Brain pericyte (primary cell): Measurements from ENCODE around the gene SERPINA5.
"Not testable (repeated sequence)": the region's sequence is repeated elsewhere in the genome, so short reads cannot be mapped to it uniquely, and the experiment has no call there.

ENCODE experiments used
- DNase-seq: peaks from one replicate; pipeline ENCODE4 v3.0.0-alpha.2; 2012; ENCODE audit warnings: low read depth, low spot score

Gene SERPINA5

DNA sequence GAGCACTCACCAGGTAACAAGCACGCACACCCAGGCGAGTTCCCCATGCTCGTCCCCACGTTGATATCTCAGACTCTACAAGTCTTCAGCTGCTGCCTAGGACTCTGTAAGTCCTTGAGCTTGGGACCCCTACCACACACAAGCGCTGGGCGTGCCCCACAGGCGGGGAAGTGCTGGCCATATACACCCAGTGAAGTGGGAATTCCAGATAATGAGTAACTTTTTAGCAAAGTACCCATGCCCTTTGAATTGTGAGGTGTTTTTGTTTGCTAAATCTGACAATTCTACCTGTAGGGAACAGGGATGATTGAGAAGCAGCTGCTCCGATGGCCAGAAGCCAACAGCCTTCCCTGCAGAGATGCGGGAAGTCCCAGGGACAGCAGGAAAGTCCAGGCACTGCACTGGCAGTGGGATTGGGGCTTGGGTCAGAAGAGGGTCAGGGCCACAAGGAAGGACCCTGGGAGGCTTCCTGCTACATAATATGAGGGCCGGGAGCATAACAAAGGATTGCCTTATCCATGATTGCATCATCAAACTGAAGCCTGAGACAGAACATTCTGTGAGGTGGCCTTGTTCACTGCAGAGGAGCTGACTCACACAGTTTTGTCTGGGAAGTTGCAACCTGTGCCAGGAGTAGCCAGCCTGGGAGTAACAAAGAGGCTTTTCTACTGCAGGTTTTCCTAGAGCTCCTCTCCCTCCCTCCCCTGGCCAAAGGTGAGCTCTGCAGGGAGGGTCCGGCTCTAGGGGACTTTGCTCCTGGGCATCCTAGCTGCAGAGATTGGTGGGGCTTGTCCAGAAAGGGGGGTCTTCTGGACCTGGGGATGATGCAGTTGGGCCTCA lies 17.8 kb downstream of the SERPINA5 start:
- DNase-seq, result peak; percentile 87

DNA sequence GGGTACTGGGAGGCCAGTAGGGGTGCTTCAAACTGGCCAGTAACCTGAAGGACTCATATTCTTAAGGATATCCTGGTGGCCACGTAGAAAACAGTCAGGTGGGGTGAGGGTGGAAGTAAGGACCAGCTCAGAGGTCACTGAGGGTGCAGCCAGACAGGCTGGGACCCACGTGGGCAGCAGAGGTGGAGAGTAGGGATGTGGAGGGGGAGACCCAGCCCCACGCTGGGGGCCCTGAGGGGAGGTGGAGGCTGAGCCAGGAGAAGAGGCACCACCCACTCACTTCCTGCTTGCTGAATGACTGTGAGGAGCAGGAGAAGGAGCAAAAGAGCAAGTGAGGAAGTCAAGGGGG lies 18.4 kb downstream of the SERPINA5 start:
- no peak for DNase-seq

DNA sequence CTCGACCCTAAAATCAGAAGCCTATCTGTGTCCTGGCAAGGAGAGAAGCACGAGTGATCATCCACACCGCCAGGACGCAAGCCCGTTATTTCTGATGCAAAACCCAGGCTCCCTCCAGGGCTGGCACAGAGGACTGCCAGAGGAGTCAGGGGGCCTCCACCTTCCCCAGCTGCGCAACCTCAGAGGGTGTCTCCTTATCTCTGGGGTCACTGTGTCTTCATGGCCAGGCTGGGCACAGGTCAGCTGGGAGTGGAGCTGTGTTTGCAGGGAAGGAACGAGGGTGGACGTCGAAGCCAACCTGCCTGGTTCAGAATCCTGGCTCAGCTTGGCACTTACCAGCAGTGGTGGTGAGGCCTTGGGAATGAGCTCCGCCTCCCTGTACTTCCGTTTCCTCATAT lies 18.9 kb downstream of the SERPINA5 start:
- DNase-seq, result no peak

DNA sequence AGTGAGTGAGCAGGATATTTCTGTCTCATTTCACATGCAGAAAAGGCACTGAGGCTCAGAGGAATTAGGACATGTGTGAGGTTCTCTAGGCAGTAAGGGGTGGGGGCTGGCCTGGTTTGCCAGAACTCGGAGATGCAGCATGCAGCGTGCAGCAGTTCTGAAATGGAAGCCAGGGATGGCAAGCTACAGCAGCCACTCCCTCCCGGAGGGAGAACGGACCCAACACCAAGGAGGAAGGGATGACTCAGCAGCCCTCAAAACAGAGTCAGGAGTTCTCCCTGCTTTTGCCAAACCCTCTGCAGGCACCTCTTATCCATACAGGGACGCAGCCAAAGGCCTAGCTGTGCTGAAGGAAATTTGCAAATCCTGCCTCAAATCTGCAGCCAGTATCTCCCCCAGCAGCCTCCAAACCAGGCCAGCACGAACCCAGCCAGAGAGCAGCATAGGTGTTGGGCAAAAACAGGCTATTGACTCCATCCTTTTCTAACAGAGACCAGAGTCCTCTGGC lies 20.7 kb downstream of the SERPINA5 start:
- peak; percentile 53 for DNase-seq

DNA sequence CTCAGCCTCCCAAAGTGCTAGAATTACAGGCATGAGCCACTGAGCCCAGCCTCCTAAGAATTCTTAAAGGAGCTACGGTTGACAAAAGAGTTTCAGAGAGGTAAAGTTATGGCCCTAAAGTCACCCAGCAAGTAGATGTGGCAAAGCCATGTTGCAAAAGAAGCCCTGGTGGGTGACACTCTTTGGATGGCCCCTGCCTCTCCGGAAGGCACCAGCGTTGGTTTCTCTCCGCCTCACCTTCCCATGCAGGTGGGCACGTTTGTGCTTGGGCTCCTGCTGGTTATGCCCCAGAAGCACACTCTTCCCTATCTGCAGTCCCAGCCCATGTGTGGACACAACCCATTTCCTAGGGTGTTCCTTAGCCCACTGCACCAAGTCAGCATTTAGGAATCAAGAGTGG lies 21.5 kb downstream of the SERPINA5 start:
- DNase-seq, result no peak

DNA sequence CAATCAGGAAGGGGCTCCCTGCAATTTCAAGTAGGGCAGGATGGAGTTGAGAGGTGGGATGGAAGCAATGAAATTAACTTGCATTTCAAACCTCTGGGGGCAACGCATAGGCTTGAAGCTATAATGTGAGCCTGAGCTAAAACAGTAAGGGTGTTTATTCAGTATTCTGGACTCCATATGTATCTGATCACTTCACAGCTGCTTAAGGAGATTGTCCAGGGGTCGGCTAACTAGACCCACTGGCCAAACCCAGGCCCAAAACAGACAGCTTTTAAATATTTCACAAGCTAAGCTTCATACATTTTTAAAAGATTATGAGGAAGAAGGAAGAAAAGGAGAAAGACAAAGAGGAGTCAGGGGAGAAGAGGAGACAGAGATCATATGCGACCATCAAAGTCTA lies 24.1 kb downstream of the SERPINA5 start:
- no peak for DNase-seq

DNA sequence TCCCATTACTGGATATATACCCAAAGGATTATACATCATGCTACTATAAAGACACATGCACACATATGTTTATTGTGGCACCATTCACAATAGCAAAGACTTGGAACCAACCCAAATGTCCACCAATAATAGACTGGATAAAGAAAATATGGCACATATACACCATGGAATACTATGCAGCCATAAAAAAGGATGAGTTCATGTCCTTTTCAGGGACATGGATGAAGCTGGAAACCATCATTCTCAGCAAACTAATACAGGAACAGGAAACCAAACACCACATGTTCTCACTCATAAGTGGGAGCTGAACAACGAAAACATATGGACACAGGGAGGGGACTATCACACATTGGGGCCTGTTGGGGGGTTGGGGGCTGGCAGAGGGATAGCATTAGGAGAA lies 27.7 kb downstream of the SERPINA5 start:
- DNase-seq, result not testable (repeated sequence)

DNA sequence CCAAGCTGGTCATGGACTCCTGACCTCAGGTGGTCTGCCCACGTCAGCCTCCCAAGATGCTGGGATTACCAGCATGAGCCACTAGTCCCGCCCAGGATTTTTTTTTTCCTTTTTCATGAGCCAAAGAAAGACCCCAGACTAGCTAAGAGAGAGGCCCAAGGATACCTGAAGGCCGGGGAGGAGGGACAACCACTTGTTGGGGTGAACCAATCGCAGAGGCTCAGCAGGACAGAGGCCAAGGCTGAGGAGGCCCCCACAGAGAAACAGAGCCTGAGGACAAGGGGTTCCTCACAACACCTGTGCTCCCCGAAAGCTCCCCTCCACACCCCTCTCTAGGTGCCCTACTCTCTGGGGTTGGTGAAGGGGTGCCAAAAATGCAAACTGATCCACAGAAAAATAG lies 30.0 kb downstream of the SERPINA5 start:
- no peak for DNase-seq

DNA sequence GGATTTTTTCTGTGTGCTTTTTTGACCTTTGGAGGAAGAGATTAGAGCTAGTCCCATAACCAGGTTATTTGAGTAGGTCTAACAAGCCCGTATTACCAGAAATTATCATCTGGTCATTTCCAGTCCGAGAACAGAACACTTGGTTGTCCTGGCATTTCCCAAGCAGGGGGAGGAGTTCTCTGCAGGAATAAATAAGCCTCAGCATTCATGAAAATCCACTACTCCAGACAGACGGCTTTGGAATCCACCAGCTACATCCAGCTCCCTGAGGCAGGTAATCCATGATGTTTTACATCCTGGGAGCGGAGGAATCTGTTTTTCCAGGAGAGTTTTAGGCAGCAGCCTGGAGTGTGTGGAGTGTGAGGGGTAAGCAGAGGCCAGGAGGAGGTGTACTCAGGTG lies 30.9 kb downstream of the SERPINA5 start, which contains the start of gene SERPINA3:
Gene SERPINA3, plus strand, starts transcription at position 218 of the 400 bp plus-strand sequence. CDS start 2,051 bp downstream, outside the sequence.
- no peak for DNase-seq

DNA sequence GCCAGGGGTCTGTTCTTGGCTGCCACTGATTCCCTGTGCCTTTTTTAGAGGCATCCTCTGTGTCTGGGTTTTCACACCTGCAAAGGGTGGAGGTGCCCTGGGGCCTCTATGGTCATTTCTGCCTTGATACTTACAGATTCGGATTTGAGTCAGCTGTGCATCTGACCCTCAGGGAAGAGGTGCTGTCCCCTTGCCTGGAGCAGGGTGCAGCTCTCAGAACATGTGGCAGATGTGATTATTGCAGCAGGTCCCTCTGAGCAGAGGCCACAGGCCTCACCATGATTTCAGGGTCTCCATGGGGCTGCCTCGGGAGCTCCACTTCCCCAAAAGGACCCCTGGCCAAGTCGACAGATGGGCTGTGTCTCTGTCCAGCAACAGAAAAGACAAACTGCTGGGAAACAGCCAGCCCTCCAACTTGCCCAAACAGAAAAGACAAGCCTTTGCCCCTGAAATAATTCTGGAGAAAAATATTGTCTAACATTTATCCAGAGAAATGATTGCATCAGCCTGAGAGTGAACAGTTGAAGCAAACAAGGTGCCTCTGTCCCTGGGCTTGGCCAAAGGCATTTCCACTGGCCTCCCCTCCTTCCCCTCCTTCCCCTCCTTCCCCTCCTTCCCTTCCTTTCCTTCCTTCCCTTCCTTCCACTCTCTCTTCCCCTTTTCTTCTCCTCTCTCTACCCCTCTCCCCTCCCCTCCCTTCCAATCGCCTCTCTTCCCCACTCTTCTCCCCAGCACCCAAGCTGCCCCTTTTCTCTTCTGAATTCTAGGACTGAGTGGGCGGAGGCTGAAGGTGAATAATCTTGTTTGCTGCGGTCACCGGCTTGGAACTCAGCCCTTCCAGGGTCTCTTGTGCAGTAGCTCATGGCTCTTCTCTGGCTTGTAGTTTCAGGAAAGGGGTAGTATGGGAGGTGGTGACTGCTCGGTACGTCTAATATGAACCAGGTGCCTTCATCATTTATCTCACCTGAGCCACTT lies 31.6 kb downstream of the SERPINA5 start:
- DNase-seq, result no peak

DNA sequence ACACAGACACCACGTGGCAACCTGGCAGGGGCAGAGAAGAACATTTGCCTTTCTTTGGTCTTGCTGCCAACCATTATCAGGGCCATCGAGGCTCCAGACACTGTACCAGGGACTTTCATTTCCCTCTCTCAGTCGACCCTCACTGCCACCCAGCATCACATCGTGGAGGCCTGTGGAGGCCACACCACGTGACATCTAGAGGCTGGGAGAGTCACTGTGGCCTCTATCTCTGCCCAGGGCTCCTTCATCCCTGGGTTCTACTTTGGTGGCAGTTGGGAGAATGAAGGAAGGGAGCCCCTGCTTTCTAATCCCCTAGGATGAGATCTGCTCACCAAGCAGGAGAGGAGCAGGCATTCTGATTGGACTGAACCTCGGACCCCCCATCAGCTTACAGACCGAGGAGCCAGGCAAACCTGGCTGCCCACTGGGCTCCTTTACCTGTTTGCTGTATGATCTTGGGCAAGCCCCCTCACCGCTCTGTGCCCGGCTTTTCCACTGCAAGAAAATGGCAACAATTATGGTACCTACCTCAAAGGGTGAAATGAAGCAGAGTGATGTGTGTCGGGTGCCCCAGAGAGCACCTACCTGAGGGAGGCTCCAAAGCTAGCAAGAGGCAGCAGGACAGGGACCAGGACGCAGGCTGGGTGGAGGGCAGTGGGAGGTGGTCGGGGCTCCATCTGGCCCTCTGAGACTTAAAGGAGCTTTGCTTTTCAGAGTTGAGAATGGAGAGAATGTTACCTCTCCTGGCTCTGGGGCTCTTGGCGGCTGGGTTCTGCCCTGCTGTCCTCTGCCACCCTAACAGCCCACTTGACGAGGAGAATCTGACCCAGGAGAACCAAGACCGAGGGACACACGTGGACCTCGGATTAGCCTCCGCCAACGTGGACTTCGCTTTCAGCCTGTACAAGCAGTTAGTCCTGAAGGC lies 32.8 kb downstream of the SERPINA5 start:
- no peak for DNase-seq

DNA sequence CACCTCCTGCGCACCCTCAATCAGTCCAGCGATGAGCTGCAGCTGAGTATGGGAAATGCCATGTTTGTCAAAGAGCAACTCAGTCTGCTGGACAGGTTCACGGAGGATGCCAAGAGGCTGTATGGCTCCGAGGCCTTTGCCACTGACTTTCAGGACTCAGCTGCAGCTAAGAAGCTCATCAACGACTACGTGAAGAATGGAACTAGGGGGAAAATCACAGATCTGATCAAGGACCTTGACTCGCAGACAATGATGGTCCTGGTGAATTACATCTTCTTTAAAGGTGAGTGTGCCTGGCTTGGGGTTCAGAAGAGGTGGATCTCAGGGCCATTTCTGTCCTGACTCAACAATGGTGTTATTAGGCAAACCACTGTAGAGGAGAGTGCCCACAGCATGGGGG lies 33.6 kb downstream of the SERPINA5 start:
- no peak for DNase-seq

DNA sequence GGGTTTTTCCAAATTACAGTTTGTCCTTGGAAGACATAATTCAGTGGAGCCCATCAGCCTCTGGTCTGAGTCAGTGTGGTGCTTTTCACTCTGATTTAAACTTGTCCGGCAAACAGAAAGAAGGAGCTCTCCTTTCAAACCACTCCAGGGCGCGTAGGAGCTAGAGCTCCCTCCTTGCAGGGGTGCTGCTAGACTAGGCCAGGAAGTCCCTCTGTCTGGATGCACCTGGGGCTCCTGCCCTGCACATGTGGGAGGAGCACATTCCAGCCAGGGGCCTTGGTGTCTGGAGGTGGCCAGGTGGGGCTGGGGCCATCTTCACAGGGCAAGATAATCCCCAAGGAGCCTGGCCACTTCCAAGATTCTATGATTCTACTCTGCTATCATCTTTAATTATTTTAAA lies 34.0 kb downstream of the SERPINA5 start:
- no peak for DNase-seq

DNA sequence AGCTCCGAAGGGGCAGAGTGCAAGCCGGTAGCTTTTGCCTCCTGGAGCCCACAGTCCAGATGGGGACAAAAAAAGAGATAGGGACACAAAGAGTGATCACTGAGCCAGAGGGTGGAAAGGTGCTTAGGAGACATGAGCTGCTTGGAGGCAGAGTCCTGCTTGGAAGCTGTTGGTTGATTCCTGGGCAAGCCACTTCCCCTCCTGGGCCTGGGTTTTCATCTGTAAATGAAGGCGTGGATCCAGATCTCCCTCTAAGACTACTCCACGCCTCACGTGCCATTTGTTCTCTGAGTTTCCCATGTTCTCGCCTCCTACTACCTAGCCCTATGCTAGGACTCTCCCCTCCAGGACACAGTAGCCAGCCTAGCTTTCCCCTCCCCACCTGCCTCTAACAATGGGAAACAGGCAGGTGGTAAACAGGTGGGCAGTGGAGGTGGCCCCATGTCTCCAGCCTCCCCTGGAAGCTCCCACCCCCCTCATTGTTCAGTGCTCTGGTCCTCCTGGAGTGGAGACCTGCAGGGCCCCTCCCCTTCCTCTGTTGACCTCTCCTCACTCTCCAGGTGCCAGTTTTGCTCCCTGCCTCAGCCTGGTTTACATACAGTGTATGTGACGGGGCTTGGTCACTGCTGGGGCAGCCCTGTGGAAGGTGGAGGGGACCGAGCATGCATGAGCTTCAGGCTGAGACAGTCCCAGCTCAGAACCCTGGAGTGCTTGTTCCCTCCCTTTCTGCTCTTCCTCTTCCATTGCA lies 34.8 kb downstream of the SERPINA5 start:
- DNase-seq, result no peak

DNA sequence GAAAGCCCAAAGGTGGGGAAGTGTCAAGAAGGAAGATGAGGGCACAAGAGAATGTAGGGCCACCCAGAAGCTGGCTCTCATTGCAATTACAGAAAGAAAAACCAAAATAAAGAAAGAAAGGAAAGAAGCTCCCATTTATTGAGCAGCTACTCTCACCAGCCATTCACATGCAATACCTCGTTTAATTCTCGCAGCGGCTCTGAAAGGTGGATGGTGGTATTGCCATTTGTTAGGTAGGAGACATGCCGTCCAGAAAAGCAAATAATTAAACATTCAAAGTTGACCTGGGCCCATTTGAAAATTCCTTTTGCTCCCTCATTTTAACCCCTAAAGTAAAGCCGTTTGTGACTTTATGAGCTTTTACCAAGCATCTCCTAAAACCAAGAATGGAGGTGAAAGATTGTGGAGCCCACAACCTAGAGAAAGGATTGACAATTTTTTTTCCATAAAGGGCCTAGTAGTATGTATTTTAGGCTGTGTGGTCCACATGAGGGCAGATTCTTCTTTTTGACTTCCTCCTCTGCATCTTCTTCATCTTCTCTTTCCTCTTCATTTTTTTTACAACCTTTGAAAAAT lies 36.2 kb downstream of the SERPINA5 start:
- no peak for DNase-seq

DNA sequence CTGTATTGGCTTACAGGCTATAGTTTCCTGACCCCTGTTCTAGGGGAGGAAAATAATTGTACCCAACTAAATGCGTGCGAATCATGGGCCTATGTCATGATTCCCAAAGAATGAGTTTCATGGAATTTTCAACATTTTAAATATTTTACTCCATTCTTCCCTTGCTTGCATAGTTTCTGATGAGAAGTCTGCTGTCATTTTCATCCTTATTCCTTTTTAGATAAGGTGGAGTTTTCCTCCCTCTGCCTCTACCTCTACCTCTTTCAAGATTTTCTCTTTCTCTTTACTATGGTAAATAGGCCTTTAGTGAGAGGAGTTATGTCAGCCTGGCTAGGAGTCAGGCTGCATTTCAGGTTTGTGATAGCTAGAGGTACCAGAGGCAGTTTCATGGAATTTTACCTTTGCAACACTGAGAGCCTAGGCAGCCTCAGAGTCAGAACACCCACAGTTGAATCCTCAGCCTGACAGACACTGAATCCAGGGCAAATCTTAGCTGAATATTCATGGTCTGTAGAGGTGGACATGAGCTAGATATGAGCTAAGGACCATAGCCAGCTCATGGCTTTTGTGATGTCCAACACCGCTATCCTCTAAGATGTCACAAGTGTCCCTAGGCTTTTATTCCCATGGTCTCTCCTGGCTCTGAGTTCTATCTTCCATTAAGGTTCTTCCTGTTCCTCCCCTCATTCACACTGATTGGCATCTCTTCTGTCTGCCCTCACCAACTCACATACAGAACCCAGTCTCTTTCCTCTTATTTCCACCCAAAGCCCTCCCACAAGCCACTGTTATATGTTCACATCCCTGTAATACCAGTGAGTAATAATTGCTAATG lies 37.0 kb downstream of the SERPINA5 start:
- DNase-seq, result no peak

DNA sequence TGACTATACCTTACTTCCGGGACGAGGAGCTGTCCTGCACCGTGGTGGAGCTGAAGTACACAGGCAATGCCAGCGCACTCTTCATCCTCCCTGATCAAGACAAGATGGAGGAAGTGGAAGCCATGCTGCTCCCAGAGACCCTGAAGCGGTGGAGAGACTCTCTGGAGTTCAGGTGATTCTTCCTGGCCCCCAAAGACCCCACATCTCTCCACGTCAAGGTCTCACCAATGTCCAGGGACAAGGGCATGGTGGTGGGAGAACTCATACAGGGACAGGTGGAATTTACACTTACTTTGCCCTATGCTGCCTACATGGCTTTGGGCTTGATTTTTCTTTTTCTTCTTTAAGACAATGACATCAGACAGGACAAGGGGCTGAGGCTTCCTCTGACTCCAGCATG lies 38.1 kb downstream of the SERPINA5 start:
- DNase-seq, result no peak

DNA sequence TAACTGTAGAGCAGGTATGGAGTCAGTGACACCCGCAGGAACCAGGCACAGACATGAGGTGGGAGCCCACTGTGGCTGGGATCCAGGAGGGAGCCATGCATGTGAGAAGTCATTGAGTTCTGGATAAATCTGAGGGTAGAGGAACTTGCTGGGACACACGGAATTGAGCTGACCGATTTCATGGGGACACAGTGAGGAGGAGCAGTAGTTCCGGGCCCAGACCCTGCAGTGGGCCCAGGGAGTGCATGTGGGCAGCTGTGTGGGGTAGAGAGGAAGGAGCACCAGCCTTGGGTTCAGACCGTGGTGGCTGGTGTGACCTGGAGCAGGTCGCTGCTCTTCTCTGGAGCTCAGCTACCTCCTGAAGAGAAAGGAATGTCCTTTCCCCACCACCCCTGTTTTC lies 39.4 kb downstream of the SERPINA5 start:
- DNase-seq, result no peak
